BJ (cell line): ENCODE measurements around the gene WBP1L. TPM values are rescaled to one million over a fixed set of nuclear protein-coding genes. Genes with fewer than 3 reads are reported as not detected.
"Not testable (repeated sequence)": the region's sequence is repeated elsewhere in the genome, so short reads cannot be mapped to it uniquely, and the experiment has no call there.

ENCODE experiments used
- CTCF ChIA-PET: fragments of 350-600 bp; formaldehyde crosslinking; extraction: SDS; loops from one replicate; lab custom pipeline; 2021; ENCODE audit warnings: antibody characterized with exemption, inconsistent platforms; lab: Yijun Ruan, JAX
- POLR2A ChIA-PET: fragments of 300-600 bp; sonication (Branson Sonifier 250); formaldehyde crosslinking; extraction: SDS; loops from one replicate; lab custom pipeline; 2021; ENCODE audit warnings: antibody characterized with exemption; lab: Charles Lee
- DNase-seq: peaks from one replicate; pipeline ENCODE4 v3.0.0-alpha.2; 2011; ENCODE audit warnings: low read depth
- H3K27me3 ChIP-seq: 2 replicates; pipeline ENCODE4 v1.6.0; 2011; ENCODE audit warnings: low read length; ENCODE audit not compliant: control insufficient read depth, insufficient read depth
- H3K36me3 ChIP-seq: 2 replicates; pipeline ENCODE4 v1.5.1; 2011; ENCODE audit warnings: low read length; ENCODE audit not compliant: control insufficient read depth, insufficient read depth
- H3K4me3 ChIP-seq: 2 replicates; pipeline ENCODE4 v1.5.1; 2011; ENCODE audit warnings: low read depth, mild to moderate bottlenecking, control low read depth, low read length
- CTCF ChIP-seq: IDR thresholded peaks from 2 replicates; pipeline ENCODE4 v1.5.1; 2011; ENCODE audit warnings: low read depth, mild to moderate bottlenecking, control low read depth, inconsistent platforms, low read length, moderate library complexity; ENCODE audit not compliant: insufficient read depth
- polyA plus RNA-seq: library from polyadenylated mRNA; depleted of rRNA; stranded (reverse); fragments of >200 nt; gene quantifications from 2 replicates; pipeline ENCODE4 v1.2.3, GENCODE V29; 2011

WBP1L gene
- polyA plus RNA-seq, 1 experiment = 52.4 TPM

DNA sequence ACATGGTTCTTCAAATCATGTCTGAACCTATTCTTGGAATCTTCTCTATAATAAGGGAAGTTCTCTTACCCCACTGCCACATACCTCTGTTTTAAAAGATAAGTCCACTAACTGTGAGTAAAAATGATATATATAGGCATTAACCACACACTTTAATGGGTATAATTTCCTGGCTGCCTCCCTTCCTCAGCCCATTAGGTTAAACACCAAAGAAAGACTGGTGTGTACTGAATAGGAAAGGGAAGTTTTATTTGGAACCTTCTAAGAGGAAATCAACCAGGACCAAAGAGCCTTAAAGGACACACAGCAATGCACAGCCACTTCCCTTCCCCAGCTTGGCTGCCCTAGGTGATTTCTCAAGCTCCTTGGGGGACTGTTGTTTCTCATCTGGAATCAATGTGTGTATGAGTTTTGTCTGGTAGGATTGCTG is 5.0 kb upstream of the WBP1L start:
- no peak for TF ChIP-seq CTCF
- no peak for DNase-seq
- CTCF ChIA-PET = interaction anchor here (1.0 to 2.4 kb wide), 2 partner anchors 15 to 163 kb away, joined by 3 to 6 read pairs; no protein-coding TSS in a partner anchor
- POLR2A ChIA-PET = no interaction called here
- H3K36me3 ChIP-seq = peaks cover 1% of the 10 kb centered on the region
- H3K27me3 ChIP-seq = no peaks in the 10 kb centered on the region
- no peak overlapping the region for H3K4me3 ChIP-seq

DNA sequence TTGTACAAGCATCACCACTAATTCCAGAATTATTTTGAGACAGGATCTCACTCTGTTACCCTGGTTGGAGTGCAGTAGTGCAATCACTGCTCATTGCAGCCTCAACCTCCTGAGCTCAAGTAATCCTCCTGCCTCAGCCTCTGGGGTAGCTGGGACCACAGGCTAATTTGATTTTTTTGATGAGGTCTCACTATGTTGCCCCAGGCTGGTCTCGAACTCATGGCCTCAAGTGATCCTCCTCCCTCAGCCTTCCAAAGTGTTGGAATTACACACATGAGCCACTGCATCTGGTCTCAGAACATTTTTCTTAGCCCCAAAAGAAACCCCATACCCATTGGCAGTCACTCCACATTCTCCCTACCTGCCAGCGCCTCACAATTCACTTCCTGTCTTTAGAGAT is 3.5 kb upstream of the WBP1L start:
- Histone ChIP-seq H3K4me3 (no peak overlapping the region), H3K27me3 (no peaks in the 10 kb centered on the region), H3K36me3 (no peaks in the 10 kb centered on the region; the same call in 1 of the 2 replicates)
- TF ChIP-seq CTCF = no peak
- CTCF ChIA-PET = interaction anchor here (1.2 to 1.6 kb wide), 2 partner anchors 12 to 162 kb away, joined by 3 to 4 read pairs; no protein-coding TSS in a partner anchor
- no peak for DNase-seq
- POLR2A ChIA-PET = no interaction called here

DNA sequence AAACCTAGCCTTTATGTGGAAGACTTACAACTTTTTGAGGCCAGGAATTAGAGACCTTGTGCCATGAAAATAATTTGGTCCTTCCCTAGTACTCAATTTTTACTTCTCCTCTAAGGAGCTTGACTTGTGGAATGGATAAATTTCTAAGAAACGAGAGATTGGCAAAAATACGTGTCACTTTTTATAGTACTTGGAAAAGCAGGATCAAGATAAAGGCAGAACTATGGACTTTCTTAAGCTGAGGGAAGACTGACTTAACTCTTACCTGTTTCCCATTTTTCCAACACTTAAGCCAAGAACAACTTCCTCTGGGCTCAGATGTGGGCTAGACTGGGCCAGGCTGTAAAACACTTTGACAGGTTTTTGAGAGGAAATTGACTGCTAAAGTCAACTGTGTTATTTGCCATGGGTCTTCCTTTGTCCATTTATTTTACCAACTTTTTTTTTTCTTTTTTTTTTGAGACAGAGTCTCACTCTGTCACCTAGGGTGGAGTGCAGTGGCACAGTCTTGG is 2.0 kb upstream of the WBP1L start:
- ChIA-PET POLR2A (no interaction called here), CTCF (interaction anchor here (1.3 to 1.6 kb wide), 2 partner anchors 11 to 14 kb away, joined by 3 to 4 read pairs; no protein-coding TSS in a partner anchor)
- no peak for DNase-seq
- TF ChIP-seq CTCF = no peak
- H3K36me3 ChIP-seq = no peaks in the 10 kb centered on the region; the same call in 1 of the 2 replicates
- no peak overlapping the region for H3K4me3 ChIP-seq
- no peaks in the 10 kb centered on the region for H3K27me3 ChIP-seq

DNA sequence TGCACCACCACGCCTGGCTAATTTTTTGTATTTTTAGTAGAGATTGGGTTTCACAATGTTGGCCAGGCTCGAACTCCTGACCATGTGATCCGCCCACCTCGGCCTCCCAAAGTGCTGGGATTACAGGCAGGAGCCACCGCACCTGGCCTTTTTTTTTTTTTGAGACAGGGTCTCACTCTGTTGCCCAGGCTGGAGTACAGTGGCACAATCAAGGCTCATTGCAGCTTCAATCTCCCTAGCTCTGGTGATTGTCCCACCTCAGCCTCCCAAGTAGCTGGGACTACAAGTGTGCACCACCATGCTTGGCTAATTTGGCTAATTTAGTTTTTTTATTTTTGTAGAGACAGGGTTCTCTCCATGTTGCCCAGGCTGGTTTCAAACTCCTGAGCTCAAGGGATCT is 1.4 kb upstream of the WBP1L start:
- DNase-seq, H3K4me3 ChIP-seq, H3K27me3 ChIP-seq, POLR2A ChIA-PET, H3K36me3 ChIP-seq: not testable (repeated sequence)
- CTCF ChIA-PET = interaction anchor here (0.7 to 1.3 kb wide), 3 partner anchors 11 to 135 kb away, joined by 3 read pairs; no protein-coding TSS in a partner anchor

DNA sequence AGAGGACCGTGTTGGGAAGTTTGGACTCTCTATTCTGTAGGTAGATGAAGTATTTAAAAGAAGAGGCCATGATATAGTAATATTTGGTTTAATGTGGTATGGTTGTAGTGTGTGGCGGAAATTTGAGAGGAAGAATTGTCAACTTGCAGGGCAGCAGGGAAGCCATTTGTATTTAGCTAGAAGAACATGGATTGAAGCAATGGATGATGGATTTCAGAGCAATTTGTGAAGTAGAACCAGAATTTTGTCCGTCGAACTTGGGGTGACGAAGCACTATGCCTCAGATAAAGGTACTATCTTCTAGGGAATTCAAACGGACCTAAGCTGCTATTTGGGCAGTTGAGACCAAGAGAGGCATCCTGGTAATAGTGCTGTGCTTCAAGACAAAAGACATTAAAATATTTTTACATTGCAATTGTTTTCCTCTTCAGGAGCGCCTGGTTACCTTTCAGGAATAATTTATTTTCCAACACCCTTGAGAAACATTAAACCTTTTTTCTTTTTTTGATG is 615 bp upstream of the WBP1L start:
- Histone ChIP-seq H3K36me3 (no peaks in the 10 kb centered on the region), H3K4me3 (no peak overlapping the region), H3K27me3 (no peaks in the 10 kb centered on the region)
- POLR2A ChIA-PET = interaction anchor here (0.6 to 1.0 kb wide), 4 partner anchors 11 to 30 kb away, joined by 3 to 4 read pairs (median 3); no protein-coding TSS in a partner anchor
- no peak for TF ChIP-seq CTCF
- DNase-seq = no peak
- CTCF ChIA-PET = interaction anchor here (0.7 to 2.5 kb wide), 4 partner anchors 10 to 134 kb away, joined by 3 to 14 read pairs (median 3); no protein-coding TSS in a partner anchor
